ENCODE measurements around the gene TMEM150C.

Gene TMEM150C

GRCh38 chr4:82542642-82543041 lies 19.1 kb downstream of the TMEM150C start:
- no peak for DNase-seq (ENCODE audit: low read depth in 1 of 2, low spot score in 1 of 2)
- no peak overlapping the region for H3K4me3 ChIP-seq (replicated peaks; ENCODE audit: insufficient read depth, low read length)
- no peaks in the 10 kb centered on the region for H3K27me3 ChIP-seq (ENCODE audit: insufficient read depth, poor library complexity, severe bottlenecking)
- no peak overlapping the region for H3K27ac ChIP-seq (replicated peaks)
- TF ChIP-seq POLR2AphosphoS5 (IDR thresholded peaks at IDR 0.05; ENCODE audit: low read depth) (no peak), GABPA (IDR thresholded peaks at IDR 0.05; ENCODE audit: low read depth) (no peak), SPI1 (IDR thresholded peaks at IDR 0.05; ENCODE audit: borderline replicate concordance, low read depth) (no peak), REST (IDR thresholded peaks at IDR 0.05; ENCODE audit: insufficient replicate concordance, low read depth) (no peak), CTCF (IDR thresholded peaks at IDR 0.05; ENCODE audit: insufficient read depth, low read length) (no peak)

- no peak overlapping the region for H3K4me3 ChIP-seq (replicated peaks; ENCODE audit: insufficient read depth, low read length)
- H3K27me3 ChIP-seq (ENCODE audit: insufficient read depth, poor library complexity, severe bottlenecking) = no peaks in the 10 kb centered on the region
- H3K27ac ChIP-seq (replicated peaks) = no peak overlapping the region
- DNase-seq (ENCODE audit: low read depth in 1 of 2, low spot score in 1 of 2) = no peak
- TF ChIP-seq POLR2AphosphoS5 (IDR thresholded peaks at IDR 0.05; ENCODE audit: low read depth) (no peak), GABPA (IDR thresholded peaks at IDR 0.05; ENCODE audit: low read depth) (no peak), SPI1 (IDR thresholded peaks at IDR 0.05; ENCODE audit: borderline replicate concordance, low read depth) (no peak), CTCF (IDR thresholded peaks at IDR 0.05; ENCODE audit: insufficient read depth, low read length) (no peak), REST (IDR thresholded peaks at IDR 0.05; ENCODE audit: insufficient replicate concordance, low read depth) (no peak)
Measured at GRCh38 chr4:82529322-82529721, 32.5 kb downstream of the TMEM150C start.

GRCh38 chr4:82528868-82529267 lies 32.9 kb downstream of the TMEM150C start:
- no peak for DNase-seq (ENCODE audit: low read depth in 1 of 2, low spot score in 1 of 2)
- Histone ChIP-seq H3K4me3 (replicated peaks; ENCODE audit: insufficient read depth, low read length) (no peak overlapping the region), H3K27me3 (ENCODE audit: insufficient read depth, poor library complexity, severe bottlenecking) (no peaks in the 10 kb centered on the region), H3K27ac (replicated peaks) (no peak overlapping the region)
- TF ChIP-seq REST (IDR thresholded peaks at IDR 0.05; ENCODE audit: insufficient replicate concordance, low read depth) = no peak
- no peak for TF ChIP-seq GABPA (IDR thresholded peaks at IDR 0.05; ENCODE audit: low read depth)
- no peak for TF ChIP-seq POLR2AphosphoS5 (IDR thresholded peaks at IDR 0.05; ENCODE audit: low read depth)
- no peak for TF ChIP-seq SPI1 (IDR thresholded peaks at IDR 0.05; ENCODE audit: borderline replicate concordance, low read depth)
- no peak for TF ChIP-seq CTCF (IDR thresholded peaks at IDR 0.05; ENCODE audit: insufficient read depth, low read length)
